SK-N-SH treated with all-trans-retinoic acid at 6 μM for 48 hours (cell line): Measurements from ENCODE around the gene USP14.

Experiments used
- ATAC-seq: fragments of 200-7000 bp; cut with Tn5 transposase; 3 replicates; pipeline ENCODE4 v1.9.1; 2020; ENCODE audit warnings: mild to moderate bottlenecking, moderate library complexity
- ARNTL ChIP-seq: fragments of 450-650 bp; formaldehyde crosslinking; IDR thresholded peaks from 2 replicates; pipeline ENCODE4 v1.5.0; 2020; ENCODE audit warnings: low read depth, mild to moderate bottlenecking, moderate library complexity, borderline replicate concordance
- BACH2 ChIP-seq: fragments of 250-450 bp; sonication (Bioruptor Pico); IDR thresholded peaks from 2 replicates; pipeline ENCODE4 v1.9.0; 2021; ENCODE audit warnings: mild to moderate bottlenecking, borderline replicate concordance
- CREB5 ChIP-seq: fragments of 250-450 bp; sonication (Bioruptor Pico); IDR thresholded peaks from 2 replicates; pipeline ENCODE4 v1.5.1; 2020; ENCODE audit warnings: low read depth, mild to moderate bottlenecking, moderate library complexity
- CSDC2 ChIP-seq: fragments of 250-450 bp; sonication (Bioruptor Pico); IDR thresholded peaks from 2 replicates; pipeline ENCODE4 v1.5.0; 2020; ENCODE audit warnings: mild to moderate bottlenecking, moderate library complexity
- CSRNP3 ChIP-seq: fragments of 250-450 bp; sonication (Bioruptor Pico); IDR thresholded peaks from 2 replicates; pipeline ENCODE4 v1.5.1; 2021; ENCODE audit warnings: mild to moderate bottlenecking, moderate library complexity
- ESRRG ChIP-seq: fragments of 250-450 bp; sonication (Bioruptor Pico); IDR thresholded peaks from 2 replicates; pipeline ENCODE4 v1.6.1; 2021; ENCODE audit warnings: mild to moderate bottlenecking
- GLIS3 ChIP-seq: fragments of 250-450 bp; sonication (Bioruptor Pico); IDR thresholded peaks from 2 replicates; pipeline ENCODE4 v1.5.0; 2020; ENCODE audit warnings: mild to moderate bottlenecking, moderate library complexity
- ISL1 ChIP-seq: fragments of 250-450 bp; sonication (Bioruptor Pico); IDR thresholded peaks from 2 replicates; pipeline ENCODE4 v2.1.2; 2022; ENCODE audit warnings: mild to moderate bottlenecking, moderate library complexity
- OSR1 ChIP-seq: fragments of 250-450 bp; sonication (Bioruptor Pico); IDR thresholded peaks from 2 replicates; pipeline ENCODE4 v1.8.0; 2022; ENCODE audit warnings: moderate library complexity, mild to moderate bottlenecking, inconsistent platforms
- POU6F1 ChIP-seq: fragments of 250-450 bp; sonication (Bioruptor Pico); IDR thresholded peaks from 2 replicates; pipeline ENCODE4 v1.8.0; 2021; ENCODE audit warnings: low read depth, mild to moderate bottlenecking, moderate library complexity, borderline replicate concordance
- PPARA ChIP-seq: fragments of 250-450 bp; sonication (Bioruptor Pico); IDR thresholded peaks from 2 replicates; pipeline ENCODE4 v1.5.0; 2020; ENCODE audit warnings: mild to moderate bottlenecking, borderline replicate concordance
- SNAI2 ChIP-seq: fragments of 250-450 bp; sonication (Bioruptor Pico); IDR thresholded peaks from 2 replicates; pipeline ENCODE4 v1.5.0; 2020; ENCODE audit warnings: mild to moderate bottlenecking, moderate library complexity
- TCF4 ChIP-seq: fragments of 250-450 bp; sonication (Bioruptor Pico); IDR thresholded peaks from 2 replicates; pipeline ENCODE4 v1.8.0; 2021; ENCODE audit warnings: mild to moderate bottlenecking, moderate library complexity, borderline replicate concordance
- TOX ChIP-seq: fragments of 250-450 bp; sonication (Bioruptor Pico); IDR thresholded peaks from 2 replicates; pipeline ENCODE4 v1.8.0; 2021; ENCODE audit warnings: mild to moderate bottlenecking, moderate library complexity, borderline replicate concordance
- ZC3H10 ChIP-seq: fragments of 250-450 bp; sonication (Bioruptor Pico); IDR thresholded peaks from 2 replicates; pipeline ENCODE4 v1.5.1; 2021; ENCODE audit warnings: mild to moderate bottlenecking, moderate library complexity
- ZFP3 ChIP-seq: fragments of 250-450 bp; sonication (Bioruptor Pico); IDR thresholded peaks from 2 replicates; pipeline ENCODE4 v1.5.0; 2020; ENCODE audit warnings: mild to moderate bottlenecking, moderate library complexity
- ZFP30 ChIP-seq: fragments of 450-650 bp; formaldehyde crosslinking; IDR thresholded peaks from 2 replicates; pipeline ENCODE4 v1.5.0; 2022; ENCODE audit warnings: mild to moderate bottlenecking, moderate library complexity
- ZNF565 ChIP-seq: fragments of 450-650 bp; formaldehyde crosslinking; conservative IDR thresholded peaks from 2 replicates; pipeline ENCODE4 v1.5.0; 2020; ENCODE audit warnings: low read depth, mild to moderate bottlenecking, moderate library complexity
- ZNF70 ChIP-seq: fragments of 450-650 bp; formaldehyde crosslinking; IDR thresholded peaks from 2 replicates; pipeline ENCODE4 v1.5.0; 2020; ENCODE audit warnings: mild to moderate bottlenecking, moderate library complexity
- TF ChIP-seq, protein P1 (sequence below): fragments of 250-450 bp; sonication (Bioruptor Pico); IDR thresholded peaks from 2 replicates; pipeline ENCODE4 v1.8.0; 2020; ENCODE audit warnings: mild to moderate bottlenecking, moderate library complexity, borderline replicate concordance
- TF ChIP-seq, protein P2 (sequence below): fragments of 250-450 bp; sonication (Bioruptor Pico); IDR thresholded peaks from 2 replicates; pipeline ENCODE4 v1.5.0; 2020; ENCODE audit warnings: mild to moderate bottlenecking, moderate library complexity

USP14 gene

DNA sequence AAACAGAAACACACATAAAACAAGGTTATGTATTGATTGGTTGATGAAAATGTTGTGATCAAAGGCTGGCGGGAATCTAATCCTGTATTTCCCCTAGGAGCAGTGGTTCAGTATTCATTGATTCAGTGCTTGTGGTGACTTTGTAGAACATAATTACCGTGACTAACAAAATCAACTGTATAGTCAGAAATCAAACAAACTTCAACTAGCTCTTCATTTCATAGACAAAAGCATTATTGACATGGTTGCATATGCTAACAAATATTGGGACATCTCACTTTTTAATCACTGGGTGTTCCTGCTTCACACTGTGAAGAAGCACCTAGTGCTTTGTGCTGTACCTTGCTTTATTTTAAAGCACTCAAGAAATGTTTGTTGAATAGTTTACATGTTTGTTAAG, 41.4 kb downstream of the USP14 start:
- ATAC-seq: no peak
- TF ChIP-seq POU6F1: no peak
- TF ChIP-seq ZC3H10: no peak
- no peak for TF ChIP-seq ESRRG
- no peak for TF ChIP-seq PPARA (CRISPR knock-in tag)
- no peak for TF ChIP-seq ISL1 (CRISPR knock-in tag)
- TF ChIP-seq GLIS3 (CRISPR knock-in tag): no peak
- TF ChIP-seq ZNF70 (CRISPR knock-in tag): no peak
- TF ChIP-seq CSDC2 (CRISPR knock-in tag): no peak
- no peak for TF ChIP-seq OSR1 (CRISPR knock-in tag)
- TF ChIP-seq BACH2: no peak
- TF ChIP-seq, protein P1, sequence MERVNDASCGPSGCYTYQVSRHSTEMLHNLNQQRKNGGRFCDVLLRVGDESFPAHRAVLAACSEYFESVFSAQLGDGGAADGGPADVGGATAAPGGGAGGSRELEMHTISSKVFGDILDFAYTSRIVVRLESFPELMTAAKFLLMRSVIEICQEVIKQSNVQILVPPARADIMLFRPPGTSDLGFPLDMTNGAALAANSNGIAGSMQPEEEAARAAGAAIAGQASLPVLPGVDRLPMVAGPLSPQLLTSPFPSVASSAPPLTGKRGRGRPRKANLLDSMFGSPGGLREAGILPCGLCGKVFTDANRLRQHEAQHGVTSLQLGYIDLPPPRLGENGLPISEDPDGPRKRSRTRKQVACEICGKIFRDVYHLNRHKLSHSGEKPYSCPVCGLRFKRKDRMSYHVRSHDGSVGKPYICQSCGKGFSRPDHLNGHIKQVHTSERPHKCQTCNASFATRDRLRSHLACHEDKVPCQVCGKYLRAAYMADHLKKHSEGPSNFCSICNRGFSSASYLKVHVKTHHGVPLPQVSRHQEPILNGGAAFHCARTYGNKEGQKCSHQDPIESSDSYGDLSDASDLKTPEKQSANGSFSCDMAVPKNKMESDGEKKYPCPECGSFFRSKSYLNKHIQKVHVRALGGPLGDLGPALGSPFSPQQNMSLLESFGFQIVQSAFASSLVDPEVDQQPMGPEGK (CRISPR knock-in tag): no peak
- no peak for TF ChIP-seq ARNTL
- no peak for TF ChIP-seq CSRNP3
- TF ChIP-seq, protein P2, sequence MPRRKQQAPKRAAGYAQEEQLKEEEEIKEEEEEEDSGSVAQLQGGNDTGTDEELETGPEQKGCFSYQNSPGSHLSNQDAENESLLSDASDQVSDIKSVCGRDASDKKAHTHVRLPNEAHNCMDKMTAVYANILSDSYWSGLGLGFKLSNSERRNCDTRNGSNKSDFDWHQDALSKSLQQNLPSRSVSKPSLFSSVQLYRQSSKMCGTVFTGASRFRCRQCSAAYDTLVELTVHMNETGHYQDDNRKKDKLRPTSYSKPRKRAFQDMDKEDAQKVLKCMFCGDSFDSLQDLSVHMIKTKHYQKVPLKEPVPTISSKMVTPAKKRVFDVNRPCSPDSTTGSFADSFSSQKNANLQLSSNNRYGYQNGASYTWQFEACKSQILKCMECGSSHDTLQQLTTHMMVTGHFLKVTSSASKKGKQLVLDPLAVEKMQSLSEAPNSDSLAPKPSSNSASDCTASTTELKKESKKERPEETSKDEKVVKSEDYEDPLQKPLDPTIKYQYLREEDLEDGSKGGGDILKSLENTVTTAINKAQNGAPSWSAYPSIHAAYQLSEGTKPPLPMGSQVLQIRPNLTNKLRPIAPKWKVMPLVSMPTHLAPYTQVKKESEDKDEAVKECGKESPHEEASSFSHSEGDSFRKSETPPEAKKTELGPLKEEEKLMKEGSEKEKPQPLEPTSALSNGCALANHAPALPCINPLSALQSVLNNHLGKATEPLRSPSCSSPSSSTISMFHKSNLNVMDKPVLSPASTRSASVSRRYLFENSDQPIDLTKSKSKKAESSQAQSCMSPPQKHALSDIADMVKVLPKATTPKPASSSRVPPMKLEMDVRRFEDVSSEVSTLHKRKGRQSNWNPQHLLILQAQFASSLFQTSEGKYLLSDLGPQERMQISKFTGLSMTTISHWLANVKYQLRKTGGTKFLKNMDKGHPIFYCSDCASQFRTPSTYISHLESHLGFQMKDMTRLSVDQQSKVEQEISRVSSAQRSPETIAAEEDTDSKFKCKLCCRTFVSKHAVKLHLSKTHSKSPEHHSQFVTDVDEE (CRISPR knock-in tag): no peak
- TF ChIP-seq ZFP3 (CRISPR knock-in tag): no peak

GRCh38 chr18:210075-210474, 51.7 kb downstream of the USP14 start:
- no peak for ATAC-seq
- TF ChIP-seq CREB5 (no peak), TOX (CRISPR knock-in tag) (no peak), GLIS3 (CRISPR knock-in tag) (no peak), ZFP30 (CRISPR knock-in tag) (no peak), ZNF70 (CRISPR knock-in tag) (no peak), ZNF565 (CRISPR knock-in tag) (no peak), TCF4 (CRISPR knock-in tag) (no peak), POU6F1 (no peak), CSDC2 (CRISPR knock-in tag) (no peak), SNAI2 (no peak), ARNTL (no peak), ZFP3 (CRISPR knock-in tag) (no peak), PPARA (CRISPR knock-in tag) (no peak)
- TF ChIP-seq, protein P1 (CRISPR knock-in tag): no peak
